GM18517 (cell line): ENCODE data around the gene ZBTB7C.

Experiments used
- ATAC-seq: cut with Tn5 transposase; IDR thresholded peaks from one replicate; pipeline ENCODE4 v1.9.1; 2021; ENCODE audit warnings: mild to moderate bottlenecking, moderate library complexity; ENCODE audit not compliant: unreplicated experiment

The ZBTB7C gene

DNA sequence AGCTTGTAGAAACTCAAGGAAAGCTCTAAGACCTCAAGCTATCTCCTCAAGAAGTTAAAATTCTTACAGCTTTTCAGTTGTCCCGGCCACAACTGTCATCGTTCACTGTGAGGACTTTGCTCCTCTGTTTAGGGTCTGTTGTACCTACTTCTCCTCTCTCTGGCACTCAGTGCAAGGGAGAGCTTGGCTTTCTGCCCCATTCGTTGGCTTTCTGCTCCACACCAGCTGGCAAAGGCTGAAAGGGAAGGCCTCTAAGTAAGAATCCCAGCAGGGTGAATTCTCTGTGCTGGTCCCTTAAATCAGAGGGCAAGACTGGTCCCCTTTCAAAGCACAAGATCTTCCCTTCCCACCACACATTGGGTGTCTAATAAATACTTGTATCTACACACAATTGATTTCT, 17.3 kb downstream of the ZBTB7C start:
- ATAC-seq, result no peak

DNA sequence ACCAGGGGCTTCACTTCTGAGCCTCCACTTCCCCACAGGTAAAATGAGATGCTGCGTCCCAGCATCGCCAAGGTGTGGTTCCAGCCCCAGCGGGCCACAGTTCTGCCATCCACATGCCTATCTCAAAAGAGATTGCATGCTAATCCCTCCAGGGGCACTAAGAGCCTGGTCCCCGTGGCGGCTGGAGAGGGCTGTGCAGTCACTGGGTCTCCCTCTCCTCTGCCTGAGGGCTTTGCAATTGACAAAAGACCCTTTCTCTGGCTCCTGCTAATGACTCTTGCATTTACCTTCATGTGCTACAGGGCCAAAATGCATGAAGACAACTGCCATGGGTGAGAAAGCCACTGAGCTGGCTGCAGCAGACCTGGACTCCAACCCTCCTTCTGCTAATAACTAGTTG, 18.5 kb downstream of the ZBTB7C start:
- no peak for ATAC-seq

DNA sequence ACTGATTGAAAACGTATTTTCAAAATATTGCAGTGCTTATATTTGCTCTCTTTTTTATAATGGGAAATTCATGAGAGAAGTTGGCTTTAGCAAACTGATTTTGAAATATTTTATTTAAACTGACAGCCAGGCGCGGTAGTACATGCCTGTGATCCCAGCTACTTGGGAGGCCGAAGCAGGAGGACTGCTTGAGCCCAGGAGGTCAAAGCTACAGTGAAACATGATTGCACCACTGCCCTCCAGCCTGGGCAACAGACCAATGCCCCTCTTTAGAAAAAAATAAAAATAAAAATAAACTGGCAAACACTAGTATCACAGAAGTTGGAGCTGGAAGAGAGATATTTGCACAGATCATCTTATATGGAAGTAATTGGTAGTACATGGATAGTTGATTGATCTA, 20.7 kb downstream of the ZBTB7C start:
- no peak for ATAC-seq

DNA sequence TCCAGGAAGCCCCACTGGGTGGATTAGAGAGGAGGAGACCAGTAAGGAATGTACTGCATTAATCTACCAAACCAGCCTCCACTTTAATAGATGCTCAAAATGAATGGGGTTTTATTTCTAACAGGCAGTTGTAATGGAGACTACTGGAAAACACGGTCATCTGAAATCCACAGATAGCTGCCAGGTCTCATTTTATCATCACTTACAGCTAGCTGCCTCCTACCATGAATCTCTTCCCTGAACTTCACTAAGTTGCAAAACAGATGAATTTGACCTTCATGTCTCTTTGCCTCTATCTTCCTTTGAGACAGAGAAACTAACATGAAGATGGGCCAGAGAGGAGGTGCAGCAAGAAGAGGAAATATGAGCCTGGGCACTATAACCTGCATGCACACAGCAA, 21.9 kb downstream of the ZBTB7C start:
- no peak for ATAC-seq

DNA sequence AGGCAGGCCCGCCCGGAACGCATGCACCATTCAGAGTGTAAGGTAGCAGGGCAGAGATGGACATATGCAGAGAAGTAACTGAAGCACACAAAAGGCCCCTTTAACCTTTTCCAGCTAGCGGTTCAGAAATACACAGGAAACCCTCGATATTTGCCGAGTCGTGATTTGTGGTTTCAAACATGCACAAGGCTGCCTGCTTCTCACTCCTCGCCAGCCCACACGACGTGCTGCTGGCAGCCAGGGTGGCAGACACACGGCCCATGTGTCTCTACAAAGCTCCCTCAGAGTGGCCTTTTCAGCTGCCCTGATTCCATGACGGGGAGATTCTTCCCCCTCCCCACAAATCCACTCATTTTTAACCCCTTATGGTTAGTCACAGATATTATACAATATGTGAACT, 23.6 kb downstream of the ZBTB7C start:
- no peak for ATAC-seq

DNA sequence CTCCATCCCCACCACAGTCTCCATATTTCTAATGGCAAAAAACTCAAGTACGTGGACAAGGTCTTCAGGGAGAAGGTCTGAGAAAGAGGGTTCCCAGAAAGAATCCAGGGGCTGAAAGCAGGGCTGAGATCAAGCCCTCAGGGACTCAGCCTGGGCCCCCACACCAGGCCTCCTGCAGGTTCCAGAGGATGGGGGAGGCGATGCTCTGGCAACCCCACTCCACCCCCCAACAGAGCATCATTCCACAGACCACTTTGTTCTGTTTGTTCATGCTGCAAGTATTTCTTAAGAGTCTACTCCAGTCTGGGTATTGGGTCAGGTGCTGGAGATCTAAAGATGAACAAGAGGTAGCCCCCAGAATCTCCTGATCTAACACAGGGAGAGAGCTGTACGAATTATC, 32.2 kb downstream of the ZBTB7C start:
- no peak for ATAC-seq

DNA sequence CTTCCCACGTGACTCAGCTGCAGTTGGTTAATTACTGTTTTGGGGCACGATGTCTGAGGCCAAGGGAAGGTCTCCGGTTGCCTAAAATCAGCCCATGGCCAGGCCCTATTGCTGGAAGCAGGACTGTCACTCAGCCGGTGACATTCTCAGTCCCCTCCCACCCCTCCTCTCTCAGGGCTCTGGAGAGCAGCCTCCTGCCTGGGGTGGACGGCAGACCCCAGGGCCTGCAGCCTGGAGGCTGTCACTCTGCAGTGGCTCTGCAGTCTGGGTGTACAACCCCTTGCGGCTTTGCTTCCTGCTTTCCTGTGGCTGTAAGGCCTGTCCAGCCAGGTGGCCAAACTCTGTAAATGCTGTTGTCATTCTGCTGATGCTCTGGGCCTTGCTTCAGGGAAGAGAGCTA, 32.8 kb downstream of the ZBTB7C start:
- no peak for ATAC-seq

DNA sequence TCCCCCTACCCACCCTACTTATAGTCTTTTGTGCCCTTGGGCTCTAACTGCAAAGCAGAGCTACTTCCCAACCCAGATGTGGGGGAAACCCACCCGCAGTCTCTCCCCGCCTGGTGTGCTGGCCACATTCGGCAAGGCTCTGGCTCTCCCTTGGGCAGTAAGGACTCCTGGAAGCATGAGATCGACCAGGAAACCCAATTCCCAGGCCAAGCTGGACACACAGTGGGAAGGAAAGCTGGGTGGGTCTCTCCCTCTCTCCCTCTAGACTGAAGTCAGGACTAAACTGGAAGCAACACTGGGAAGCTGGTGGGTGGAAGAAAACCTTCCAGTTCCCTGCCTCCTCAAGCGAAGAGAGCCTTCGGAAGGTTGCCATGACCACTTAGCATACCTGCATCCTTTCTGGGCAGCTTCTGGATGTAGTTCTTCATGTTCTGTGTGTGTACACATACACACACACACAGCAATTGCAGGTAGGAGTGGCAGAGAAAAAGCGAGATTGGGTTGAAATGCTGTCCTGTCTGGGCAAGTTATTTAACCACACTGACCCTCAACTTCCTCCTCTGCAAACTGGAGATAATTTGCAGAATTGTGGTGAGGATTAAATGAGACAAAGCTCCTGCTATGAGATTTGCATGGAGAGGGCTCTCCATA, 33.9 kb downstream of the ZBTB7C start:
- no peak for ATAC-seq

DNA sequence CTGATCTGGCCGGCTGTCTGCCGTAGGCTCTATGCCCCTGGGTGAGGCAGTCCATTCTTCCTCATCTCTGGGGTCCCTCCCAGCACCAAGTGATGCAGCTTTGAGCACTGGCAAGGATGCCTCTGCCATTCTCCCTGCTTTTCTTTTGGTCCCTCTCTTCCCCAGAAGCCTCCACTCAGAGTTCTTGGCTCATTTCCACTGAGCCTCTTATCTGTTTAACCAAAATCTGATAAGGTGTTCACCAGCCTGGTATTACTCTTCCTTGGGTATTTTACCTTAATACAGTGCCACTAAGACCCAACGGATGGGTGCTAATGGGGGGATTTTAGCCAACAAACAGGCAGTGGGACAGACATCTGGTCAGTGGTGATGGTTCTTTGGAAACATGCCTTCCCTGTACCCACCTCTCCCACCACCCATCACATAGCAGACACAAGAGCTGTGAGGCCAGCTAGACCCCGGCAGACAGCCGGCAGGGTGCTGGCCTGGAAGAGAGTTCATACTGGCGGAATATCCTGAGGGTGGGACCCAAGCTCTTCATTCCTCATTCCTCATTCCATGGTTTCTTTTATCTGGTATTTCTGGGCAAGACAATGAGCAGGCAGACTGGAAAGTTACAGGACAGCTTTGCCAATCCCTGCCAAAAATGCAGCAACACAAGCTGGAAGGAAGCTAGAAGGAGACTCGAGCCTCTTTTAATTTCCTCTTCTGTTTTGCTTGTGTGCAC, 34.6 kb downstream of the ZBTB7C start:
- no peak for ATAC-seq

DNA sequence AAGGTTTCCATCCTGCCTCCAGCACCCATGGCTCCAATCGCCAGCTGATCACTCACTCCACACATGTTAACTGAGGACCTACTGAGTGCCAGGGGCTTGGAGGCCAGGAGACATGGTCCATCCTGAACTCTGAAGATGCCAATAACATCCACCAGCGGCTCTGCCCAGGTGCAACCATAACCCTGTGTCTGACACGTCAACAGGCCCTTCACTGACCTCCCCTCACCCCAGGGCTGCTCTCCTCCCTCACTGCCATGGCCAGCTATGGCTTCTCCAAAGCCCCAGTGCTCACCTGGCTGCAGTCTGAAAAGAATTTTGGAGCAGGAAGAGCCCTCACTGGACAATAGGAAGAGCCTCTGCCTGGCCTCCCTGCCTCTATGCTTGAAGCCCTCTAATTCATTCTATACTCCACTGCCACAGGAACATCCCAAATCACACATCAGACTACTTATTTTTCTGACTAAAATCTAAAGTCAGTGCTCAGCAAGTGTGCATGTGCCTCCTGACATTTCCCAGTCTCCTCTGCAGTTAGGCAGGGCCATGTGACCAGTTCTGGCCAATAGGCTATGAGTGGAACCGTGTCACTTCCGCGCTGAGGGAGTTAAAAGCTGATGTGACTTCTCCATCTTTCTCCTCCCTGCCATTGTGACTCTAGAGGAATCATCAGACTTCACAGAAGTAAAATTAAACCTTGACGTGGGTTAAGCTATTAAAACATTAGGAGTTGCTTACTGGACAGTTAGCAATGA, 37.2 kb downstream of the ZBTB7C start:
- no peak for ATAC-seq

DNA sequence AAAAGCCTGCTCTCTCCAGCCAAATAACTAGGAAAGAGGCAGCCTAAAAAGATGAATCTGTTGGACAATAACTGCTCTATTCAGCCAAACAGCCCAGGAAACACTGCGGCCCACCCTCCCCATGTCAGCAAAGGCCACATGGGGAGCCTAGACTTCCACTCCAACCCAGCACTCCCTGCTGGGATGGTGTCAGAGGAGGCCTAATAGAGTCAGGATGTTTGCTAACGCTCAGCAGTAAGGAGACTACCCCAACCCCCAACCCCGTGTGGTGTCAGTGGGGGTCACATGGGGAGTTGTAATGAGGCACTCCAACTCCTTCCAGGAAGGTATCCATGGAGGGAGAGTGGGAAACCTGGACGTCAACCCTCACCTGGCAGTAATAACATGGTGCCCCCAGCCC, 41.6 kb downstream of the ZBTB7C start:
- no peak for ATAC-seq

DNA sequence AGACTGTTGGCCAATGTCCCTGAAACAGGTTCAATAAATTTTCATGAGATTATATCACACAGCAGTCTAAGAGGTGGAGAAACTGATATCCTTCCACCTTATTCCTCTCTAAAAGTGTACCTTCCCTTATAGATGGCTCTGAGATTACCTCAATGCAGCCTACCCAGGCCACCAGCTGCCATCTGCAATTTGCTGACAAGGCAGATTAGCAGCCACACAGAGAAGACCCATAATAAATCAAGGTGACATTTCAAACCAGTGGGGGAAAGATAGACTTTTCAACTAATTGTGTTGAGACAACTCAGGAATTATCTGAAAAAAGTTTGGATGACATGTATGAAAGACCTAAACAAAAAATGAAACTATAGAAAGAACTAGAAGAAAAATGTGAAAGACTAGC, 43.2 kb downstream of the ZBTB7C start:
- ATAC-seq, result no peak

DNA sequence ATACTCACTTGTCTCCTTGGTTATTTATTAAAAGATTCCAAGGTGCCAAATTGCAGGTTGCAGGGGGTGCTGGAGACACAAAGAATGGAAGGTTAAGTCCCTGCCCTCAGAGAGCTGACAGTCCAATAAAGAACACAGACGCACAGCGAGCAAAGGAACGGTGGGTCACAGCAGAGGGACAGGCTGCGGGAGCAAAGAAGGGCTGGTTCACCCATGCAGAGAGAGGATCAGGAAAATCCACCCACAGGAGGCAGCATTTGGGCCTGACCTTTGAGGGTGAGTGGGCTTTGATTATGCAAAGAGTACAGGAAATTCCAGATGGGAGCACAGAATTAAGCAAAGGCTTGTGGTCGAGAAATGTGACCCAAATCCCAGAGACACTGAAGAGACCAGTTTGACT, 45.0 kb downstream of the ZBTB7C start:
- ATAC-seq, result no peak

DNA sequence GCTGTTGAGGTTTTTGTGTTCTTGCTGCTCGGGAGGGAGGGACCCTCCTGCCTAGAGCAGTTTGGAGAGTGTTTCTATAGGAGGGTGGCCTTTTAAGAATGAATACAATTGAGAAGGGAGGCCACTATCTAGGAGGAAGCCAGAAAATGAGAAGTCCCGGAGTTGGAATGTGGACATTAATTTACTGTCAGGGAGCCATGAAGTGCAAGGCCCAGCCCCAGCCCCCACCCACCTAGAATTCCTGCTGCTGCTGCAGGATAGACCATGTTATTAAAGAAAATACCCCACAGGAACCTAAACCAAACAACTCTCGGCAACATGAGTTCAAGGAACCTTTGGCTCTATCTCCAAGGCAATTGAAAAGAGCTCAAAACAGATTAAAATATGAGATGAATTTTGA, 46.0 kb downstream of the ZBTB7C start:
- ATAC-seq, result no peak

DNA sequence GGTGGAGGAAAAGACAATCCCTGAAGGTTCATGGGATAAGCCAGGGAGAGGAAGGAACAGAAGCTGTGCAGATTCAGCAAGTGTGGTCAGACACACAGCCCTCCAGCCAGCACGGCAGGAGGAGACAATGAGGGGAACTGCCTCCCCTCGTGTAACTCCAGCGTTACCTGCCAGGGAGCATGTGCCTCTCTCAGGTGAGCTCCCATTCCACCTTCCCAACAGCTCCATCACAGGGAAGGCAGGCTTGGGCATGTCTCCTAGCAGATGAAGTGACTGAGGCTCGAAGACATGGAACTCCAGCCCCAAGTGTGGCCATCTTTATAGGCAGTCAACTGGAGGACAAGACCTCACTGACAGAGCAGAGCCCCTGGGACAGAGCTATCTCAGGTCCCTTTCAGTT, 47.4 kb downstream of the ZBTB7C start:
- no peak for ATAC-seq

DNA sequence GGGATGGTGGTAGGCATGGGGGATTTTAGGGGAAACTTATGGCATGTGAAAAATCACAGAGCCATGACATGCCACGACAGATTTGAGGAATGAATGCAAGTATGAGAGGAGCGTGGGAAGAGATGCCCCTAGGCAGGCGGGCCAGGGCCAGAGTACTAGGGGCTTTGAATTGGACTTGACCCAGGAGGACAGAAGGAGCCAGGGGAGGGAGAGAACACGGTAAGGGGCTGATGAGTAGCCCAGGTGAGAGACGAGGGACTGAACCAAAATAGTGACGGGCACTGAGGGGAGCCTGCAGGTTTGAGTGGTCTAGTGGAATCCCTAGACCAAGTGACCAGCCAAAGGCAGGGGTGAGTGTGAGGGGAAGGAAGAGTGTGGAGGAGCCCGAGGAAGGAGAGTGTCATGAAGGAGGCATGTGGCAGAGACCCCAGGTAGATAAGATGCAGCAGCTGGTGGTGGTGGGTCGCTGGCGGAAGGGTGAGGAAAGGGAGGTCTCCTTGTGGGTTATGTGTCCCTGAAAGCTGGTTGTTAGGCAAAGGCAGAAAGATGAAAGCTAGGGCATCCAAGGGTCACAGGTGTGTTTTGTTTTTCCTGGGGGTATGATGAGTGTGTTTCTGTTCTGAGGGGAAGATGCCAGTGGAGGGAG, 48.7 kb downstream of the ZBTB7C start:
- ATAC-seq, result no peak

DNA sequence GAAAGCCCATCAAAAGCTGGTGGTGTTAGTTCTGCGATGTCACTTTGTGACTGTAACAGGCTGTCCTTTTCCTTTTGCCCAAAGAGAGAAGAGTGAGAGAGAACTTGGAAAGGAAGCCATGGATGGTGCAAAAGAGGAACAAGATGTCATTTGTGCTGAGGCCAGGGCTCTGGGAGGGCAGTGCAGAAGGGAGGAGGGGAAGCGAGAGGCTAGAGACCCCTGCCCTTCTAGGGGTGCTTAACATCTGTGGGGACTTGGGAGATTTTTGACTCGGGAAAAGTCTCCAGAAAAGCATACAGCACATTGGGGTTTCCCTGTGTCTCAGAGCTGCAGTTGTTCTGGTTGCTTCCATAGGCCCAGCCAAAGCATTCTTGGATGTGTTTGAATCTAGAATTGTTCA, 49.6 kb downstream of the ZBTB7C start:
- ATAC-seq, result no peak

DNA sequence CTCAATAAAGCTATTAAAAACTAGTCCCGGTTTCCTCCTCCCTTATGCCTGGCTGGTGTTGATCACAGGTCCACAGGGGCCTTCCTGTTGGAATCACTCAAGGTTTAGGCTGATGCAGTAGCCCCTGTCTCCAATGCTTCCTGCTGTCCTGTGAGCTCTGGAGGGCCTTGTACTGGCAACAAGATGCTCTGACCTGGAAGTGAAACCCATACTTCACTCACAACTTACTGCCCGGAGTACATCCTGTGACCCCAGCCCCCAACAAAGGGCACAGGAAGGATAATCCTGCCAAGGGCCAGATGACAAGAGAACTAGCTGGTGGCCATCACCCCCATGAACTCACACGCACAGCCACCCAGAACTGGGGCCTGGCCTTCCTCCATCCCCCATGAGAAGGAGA, 50.3 kb downstream of the ZBTB7C start:
- ATAC-seq, result no peak

DNA sequence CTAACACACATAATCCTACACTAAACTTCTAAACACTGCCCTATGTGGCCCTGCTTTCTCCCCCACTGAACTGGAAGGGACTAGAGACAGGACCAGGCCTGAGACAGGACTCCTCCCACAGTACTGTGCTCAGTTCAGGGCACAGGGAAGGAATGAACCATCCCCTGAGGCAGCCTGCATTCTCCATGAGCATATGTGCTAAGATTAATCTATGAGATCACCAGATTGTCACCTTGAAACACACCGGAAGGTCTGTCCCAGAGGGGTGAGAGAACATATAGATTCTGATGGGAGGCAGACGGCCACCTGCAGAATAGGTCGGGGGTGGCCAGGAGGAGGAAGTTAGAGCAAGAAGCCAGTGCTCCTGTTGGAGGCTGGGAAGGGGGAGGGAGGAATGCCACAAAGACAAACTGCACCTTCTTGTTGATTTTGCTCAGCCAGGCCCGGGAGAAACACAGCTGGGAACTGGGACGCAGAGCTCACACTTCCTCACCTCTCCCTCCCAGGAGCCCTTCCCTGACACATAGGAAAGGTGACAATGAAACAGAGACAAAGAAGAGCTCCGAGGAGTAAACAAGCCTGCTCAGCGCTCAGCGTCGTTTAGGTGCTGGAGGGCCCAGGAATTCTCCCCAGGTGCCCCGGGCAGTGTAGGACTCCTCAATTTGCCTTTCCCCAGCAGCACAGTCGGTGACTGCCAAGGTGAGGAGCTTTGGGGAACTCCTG, 52.1 kb downstream of the ZBTB7C start:
- no peak for ATAC-seq

DNA sequence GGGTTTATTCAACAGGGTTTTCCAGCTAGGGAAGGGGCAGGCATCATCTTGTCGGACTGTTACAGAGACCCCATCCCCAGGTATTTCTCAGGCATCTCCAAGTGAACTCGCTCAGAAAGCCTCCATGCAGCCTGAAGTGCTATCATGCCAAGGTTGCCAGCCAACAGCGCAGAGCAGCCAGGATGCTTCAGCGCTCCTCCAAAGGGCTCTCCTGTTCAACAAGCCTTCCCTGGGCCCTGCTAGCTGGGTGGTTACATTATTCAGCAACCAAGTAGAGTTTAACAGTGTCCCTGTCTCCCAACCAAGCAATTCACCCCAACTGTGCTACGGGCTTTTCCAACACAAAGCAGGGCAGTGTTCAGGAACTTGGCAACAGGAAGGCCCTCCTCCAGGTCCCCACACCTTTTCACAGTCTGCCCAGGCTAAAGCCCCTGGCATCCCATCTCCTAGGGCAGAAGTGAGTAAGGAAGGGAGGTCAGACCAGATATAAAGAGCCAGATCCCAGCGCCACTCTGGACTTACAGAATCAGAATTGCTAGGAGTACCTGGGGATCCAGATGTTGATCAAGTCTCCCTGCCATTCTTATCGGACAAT, 52.9 kb downstream of the ZBTB7C start:
- no peak for ATAC-seq
